Thymus (tissue), 11 donors: Measurements from ENCODE around the gene ZNF678. TPM values are rescaled to one million over a fixed set of nuclear protein-coding genes. Genes with fewer than 3 reads are reported as not detected.

ENCODE experiments used
- DNase-seq, 9 donors: peaks; one replicate each; pipeline ENCODE4 v3.0.0-alpha.2; 2013; ENCODE audit warnings: low spot score in 9 of 9, low read depth in 6 of 9, missing footprints in 1 of 9
- H3K27ac ChIP-seq, 2 donors: one replicate each; pipeline ENCODE4 v1.5.1; 2013; ENCODE audit warnings: control low read depth in 1 of 2, low read depth in 1 of 2, low read length in 1 of 2, mild to moderate bottlenecking in 1 of 2, moderate library complexity in 1 of 2
- H3K27me3 ChIP-seq, 2 donors: one replicate each; pipeline ENCODE4 v1.5.1; 2013; ENCODE audit warnings: low read length in 1 of 2; ENCODE audit not compliant: control insufficient read depth in 2 of 2, insufficient read depth in 1 of 2
- H3K36me3 ChIP-seq, 2 donors: one replicate each; pipeline ENCODE4 v1.5.1; 2013; ENCODE audit warnings: low read length in 1 of 2, mild to moderate bottlenecking in 1 of 2, moderate library complexity in 1 of 2; ENCODE audit not compliant: control insufficient read depth in 2 of 2, insufficient read depth in 2 of 2
- H3K4me1 ChIP-seq, 2 donors: one replicate each; pipeline ENCODE4 v1.5.1; 2013; ENCODE audit warnings: low read length in 2 of 2; ENCODE audit not compliant: control insufficient read depth in 2 of 2, insufficient read depth in 2 of 2
- H3K4me3 ChIP-seq, 2 donors: one replicate each; pipeline ENCODE4 v1.5.1; 2013; ENCODE audit warnings: low read length in 2 of 2, control low read depth in 1 of 2, mild to moderate bottlenecking in 1 of 2
- H3K9me3 ChIP-seq, 2 donors: one replicate each; pipeline ENCODE4 v1.5.1; 2013; ENCODE audit warnings: low read length in 1 of 2, mild to moderate bottlenecking in 1 of 2; ENCODE audit not compliant: control insufficient read depth in 2 of 2, insufficient read depth in 1 of 2
- WGBS: extraction: QIAGEN DNeasy Blood & Tissue Kit; methylation state at CpG from one replicate; pipeline ENCODE4 v1.1.7; 2013; 5-methylcytosine and 5-hydroxymethylcytosine counted together
- polyA plus RNA-seq: library from polyadenylated mRNA; stranded (reverse); fragments of 200-250 nt; gene quantifications from one replicate; pipeline ENCODE4 v1.2.3, GENCODE V29; 2013
- total RNA-seq: library from RNA; stranded (reverse); fragments of 120-200 nt; gene quantifications from one replicate; pipeline ENCODE4 v1.2.4, GENCODE V29; 2013
- donor health status: healthy.

ZNF678 gene
- total and polyA plus RNA-seq, 2 donors, result 2.3 to 11.6 TPM

GRCh38 chr1:227559926-227560325 lies 3.4 kb upstream of the ZNF678 start:
- Histone ChIP-seq H3K4me3 (no peak overlapping the region), H3K4me1 (peaks cover 4 to 5% of the 10 kb centered on the region in 2 donors), H3K9me3 (peaks cover 11 to 41% of the 10 kb centered on the region in 2 donors), H3K27ac (no peak overlapping the region), H3K27me3 (peaks cover 35 to 63% of the 10 kb centered on the region in 2 donors), H3K36me3 (no peaks in the 10 kb centered on the region)
- WGBS, result 76% methylated on average over 12 of the region's 12 CpGs
- DNase-seq, result no peak

- peaks cover 4 to 5% of the 10 kb centered on the region in 2 donors for H3K4me1 ChIP-seq
- WGBS, result 35% methylated on average over 57 of the region's 57 CpGs
- no peak for DNase-seq
- peaks cover 35 to 63% of the 10 kb centered on the region in 2 donors for H3K27me3 ChIP-seq
- H3K9me3 ChIP-seq, result peaks cover 11 to 41% of the 10 kb centered on the region in 2 donors
- no peak overlapping the region for H3K4me3 ChIP-seq
- H3K36me3 ChIP-seq, result no peaks in the 10 kb centered on the region
- no peak overlapping the region for H3K27ac ChIP-seq
These were observed 2.8 kb upstream of the ZNF678 start for GRCh38 chr1:227560393-227561173.

GRCh38 chr1:227561241-227561907 lies 2.0 kb upstream of the ZNF678 start:
- Histone ChIP-seq H3K4me1 (peaks cover 4 to 5% of the 10 kb centered on the region in 2 donors), H3K27ac (no peak overlapping the region), H3K4me3 (no peak overlapping the region), H3K36me3 (no peaks in the 10 kb centered on the region), H3K9me3 (peaks cover 11 to 41% of the 10 kb centered on the region in 2 donors), H3K27me3 (peaks cover 35 to 61% of the 10 kb centered on the region in 2 donors)
- DNase-seq, result no peak
- 63% methylated on average over 43 of the region's 43 CpGs for WGBS

- Histone ChIP-seq H3K4me3 (no peak overlapping the region), H3K27me3 (peaks cover 35 to 58% of the 10 kb centered on the region in 2 donors), H3K9me3 (peaks cover 11 to 41% of the 10 kb centered on the region in 2 donors), H3K4me1 (peaks cover 4 to 5% of the 10 kb centered on the region in 2 donors), H3K27ac (no peak overlapping the region), H3K36me3 (no peaks in the 10 kb centered on the region)
- 94% methylated on average over 6 of the region's 6 CpGs for WGBS
- no peak for DNase-seq
These were observed 1.3 kb upstream of the ZNF678 start for GRCh38 chr1:227562037-227562436.

- Histone ChIP-seq H3K27ac (no peak overlapping the region), H3K36me3 (no peaks in the 10 kb centered on the region), H3K4me1 (peaks cover 4 to 5% of the 10 kb centered on the region in 2 donors), H3K4me3 (no peak overlapping the region), H3K9me3 (peaks cover 11 to 41% of the 10 kb centered on the region in 2 donors), H3K27me3 (peaks cover 28 to 50% of the 10 kb centered on the region in 2 donors)
- over 99% methylated on average over 10 of the region's 10 CpGs for WGBS
- DNase-seq, result no peak
These were observed 428 bp upstream of the ZNF678 start for GRCh38 chr1:227562933-227563323.

GRCh38 chr1:227567256-227567655 lies 3.9 kb downstream of the ZNF678 start:
- WGBS, result 98% methylated on average over 4 of the region's 4 CpGs

GRCh38 chr1:227568593-227568992 lies 5.2 kb downstream of the ZNF678 start:
- 97% methylated on average over 3 of the region's 3 CpGs for WGBS
- Histone ChIP-seq H3K36me3 (peaks cover 0 to 5% of the 10 kb centered on the region in 2 donors), H3K4me3 (no peak overlapping the region), H3K27ac (no peak overlapping the region), H3K4me1 (peaks cover 3 to 4% of the 10 kb centered on the region in 2 donors), H3K27me3 (no peaks in the 10 kb centered on the region), H3K9me3 (no peaks in the 10 kb centered on the region)
- DNase-seq, result no peak

More at GRCh38 chr1:227567256-227567655, 3.9 kb downstream of the ZNF678 start:
- no peak overlapping the region for H3K27ac ChIP-seq
- H3K36me3 ChIP-seq, result peaks cover 0 to 3% of the 10 kb centered on the region in 2 donors
- peaks cover 4 to 5% of the 10 kb centered on the region in 2 donors for H3K4me1 ChIP-seq
- no peak overlapping the region for H3K4me3 ChIP-seq
- H3K9me3 ChIP-seq, result peaks cover 0 to 2% of the 10 kb centered on the region in 2 donors
- DNase-seq, result no peak
- peaks cover 0 to 7% of the 10 kb centered on the region in 2 donors for H3K27me3 ChIP-seq

- Histone ChIP-seq H3K27me3 (no peaks in the 10 kb centered on the region), H3K9me3 (no peaks in the 10 kb centered on the region), H3K27ac (no peak overlapping the region), H3K36me3 (peaks cover 0 to 5% of the 10 kb centered on the region in 2 donors), H3K4me1 (no peaks in the 10 kb centered on the region), H3K4me3 (no peak overlapping the region)
- DNase-seq, result no peak
- 98% methylated on average over 7 of the region's 7 CpGs for WGBS
These were observed 9.4 kb downstream of the ZNF678 start for GRCh38 chr1:227572752-227573151.

- H3K4me1 ChIP-seq, result no peaks in the 10 kb centered on the region
- peaks cover 0 to 5% of the 10 kb centered on the region in 2 donors for H3K36me3 ChIP-seq
- H3K4me3 ChIP-seq, result no peak overlapping the region
- no peaks in the 10 kb centered on the region for H3K27me3 ChIP-seq
- 97% methylated on average over 1 of the region's 1 CpG for whole genome bisulfite sequencing
- peaks cover 0 to 11% of the 10 kb centered on the region in 2 donors for H3K9me3 ChIP-seq
- no peak overlapping the region for H3K27ac ChIP-seq
- DNase-seq, result no peak
These were observed 11.6 kb downstream of the ZNF678 start for GRCh38 chr1:227574926-227575325.
